Glomerular endothelial cell (primary cell): Measurements from ENCODE around the gene PACRG. TPM values are rescaled to one million over a fixed set of nuclear protein-coding genes. Genes with fewer than 3 reads are reported as not detected.

ENCODE experiments used
- DNase-seq: peaks from one replicate; pipeline ENCODE4 v3.0.0-alpha.2; 2011; ENCODE audit warnings: low read depth, low spot score; ENCODE audit errors: extremely low read depth
- total RNA-seq: library from RNA; depleted of rRNA; stranded (reverse); fragments of >200 nt; gene quantifications from 2 replicates; pipeline ENCODE4 v1.2.3, GENCODE V29; 2015

PACRG gene
- total RNA-seq, 1 donor from 2014 or later: 0.23 TPM

DNA sequence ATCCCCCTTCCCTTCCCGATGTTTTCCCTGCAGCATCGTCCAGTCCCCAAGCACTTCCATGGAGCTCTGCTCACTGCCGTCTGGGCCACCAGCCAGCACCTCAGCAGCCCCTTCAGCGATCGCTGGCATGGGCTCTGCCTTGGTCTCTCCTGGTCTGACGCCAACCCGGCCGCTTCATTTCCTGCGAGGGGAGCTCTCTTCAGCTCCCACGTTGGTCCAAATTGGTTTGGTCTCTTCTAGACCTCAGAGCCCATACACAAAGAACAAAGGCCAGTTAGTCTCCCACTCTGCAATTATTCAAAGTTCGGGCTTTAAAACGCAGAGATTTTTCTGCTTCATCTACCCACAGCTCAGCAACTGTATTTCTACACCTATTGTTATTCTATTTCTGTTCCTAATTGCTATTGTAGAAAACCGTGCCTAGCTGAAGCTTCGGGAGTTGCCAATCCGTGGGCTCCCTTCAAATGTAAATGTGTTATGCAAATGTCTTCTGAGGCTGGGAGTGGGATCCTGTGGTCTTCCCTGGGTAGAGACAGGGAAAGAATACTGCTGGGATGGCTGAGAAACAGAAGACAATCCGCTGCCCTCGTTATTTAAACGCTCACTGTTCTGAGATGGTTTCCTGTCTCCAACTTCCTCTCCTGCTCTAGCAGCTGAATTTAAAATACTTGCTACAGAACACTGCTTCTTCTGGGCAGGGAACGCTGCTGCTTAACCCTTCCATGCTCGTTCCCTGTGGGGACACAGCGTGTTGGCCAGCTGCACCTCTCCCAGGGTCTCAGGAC lies 532.5 kb downstream of the PACRG start:
- DNase-seq: no peak

DNA sequence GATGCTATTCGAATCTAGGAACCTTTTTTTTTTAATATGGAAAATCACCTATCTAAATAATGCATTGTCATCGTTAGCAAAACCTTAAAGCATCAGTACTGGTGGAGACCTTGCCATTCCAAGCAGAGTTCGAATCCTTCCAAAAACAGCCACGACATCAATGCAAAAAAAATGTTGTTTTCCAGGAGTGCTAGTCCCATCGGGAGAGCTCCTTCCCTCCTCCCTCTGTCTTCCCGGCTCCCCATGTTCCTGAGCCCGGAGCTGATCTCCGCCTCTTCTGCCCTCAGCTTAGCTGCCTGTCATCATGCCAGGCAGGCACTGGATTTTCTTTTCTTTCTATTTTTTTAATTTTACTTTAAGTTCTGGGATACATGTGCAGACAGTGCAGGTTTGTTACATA lies 533.1 kb downstream of the PACRG start:
- no peak for DNase-seq

DNA sequence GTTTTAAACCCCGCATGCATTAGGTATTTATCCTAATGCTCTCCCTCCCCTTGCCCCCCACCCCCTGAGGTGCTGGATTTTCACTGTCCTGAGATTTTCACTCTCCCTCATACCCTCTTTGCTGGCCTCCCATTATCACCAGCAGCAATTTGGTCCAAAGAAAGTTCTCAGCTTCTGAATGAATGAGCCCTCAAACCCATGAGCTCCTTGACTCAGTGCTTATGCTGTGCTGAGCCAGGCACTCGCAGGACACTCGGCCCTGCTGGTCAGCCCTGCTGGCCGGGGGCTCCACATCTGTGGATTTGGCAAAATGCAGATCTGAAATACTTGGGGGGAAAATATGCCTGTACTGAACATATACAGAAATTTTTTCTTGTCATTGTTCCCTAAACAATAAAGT lies 533.6 kb downstream of the PACRG start:
- DNase-seq: no peak

DNA sequence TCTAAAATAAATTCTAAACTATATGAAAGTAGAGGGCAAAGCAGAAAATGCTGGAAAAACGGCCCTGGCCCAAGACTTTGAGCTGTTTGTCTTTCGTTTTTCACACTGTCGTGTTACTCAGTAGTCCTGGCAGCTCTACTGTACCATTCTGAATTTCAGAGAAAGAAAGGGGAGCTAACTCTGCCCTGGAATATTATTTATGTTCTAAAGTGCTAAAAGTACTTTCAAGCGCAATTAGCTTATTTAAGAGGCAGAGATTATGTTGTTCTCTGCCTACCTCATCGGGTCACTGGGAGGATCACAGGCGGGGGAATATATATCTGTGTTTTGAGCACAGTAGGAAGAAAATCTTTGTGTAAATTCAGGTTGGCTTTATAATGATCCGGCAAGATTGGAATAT lies 534.3 kb downstream of the PACRG start:
- no peak for DNase-seq

DNA sequence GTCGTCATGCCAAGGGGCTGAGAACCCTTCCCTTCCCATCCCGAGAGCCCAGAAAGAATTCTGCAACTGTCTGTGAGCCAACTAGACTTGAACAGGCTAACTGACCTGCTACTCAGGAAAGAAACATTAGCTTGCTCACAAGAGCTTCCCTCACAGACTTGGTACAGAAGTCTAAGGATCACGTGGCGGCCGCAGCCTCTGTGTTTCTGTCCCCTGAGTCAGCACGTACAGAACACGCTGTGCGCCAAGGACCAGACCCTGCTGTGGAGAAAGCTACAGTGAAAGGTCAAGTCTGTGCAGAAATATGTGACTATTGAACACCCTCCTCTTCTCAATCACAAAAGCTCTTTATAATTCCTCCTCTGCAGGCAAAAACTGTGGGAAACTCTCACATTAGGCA lies 535.4 kb downstream of the PACRG start:
- no peak for DNase-seq

DNA sequence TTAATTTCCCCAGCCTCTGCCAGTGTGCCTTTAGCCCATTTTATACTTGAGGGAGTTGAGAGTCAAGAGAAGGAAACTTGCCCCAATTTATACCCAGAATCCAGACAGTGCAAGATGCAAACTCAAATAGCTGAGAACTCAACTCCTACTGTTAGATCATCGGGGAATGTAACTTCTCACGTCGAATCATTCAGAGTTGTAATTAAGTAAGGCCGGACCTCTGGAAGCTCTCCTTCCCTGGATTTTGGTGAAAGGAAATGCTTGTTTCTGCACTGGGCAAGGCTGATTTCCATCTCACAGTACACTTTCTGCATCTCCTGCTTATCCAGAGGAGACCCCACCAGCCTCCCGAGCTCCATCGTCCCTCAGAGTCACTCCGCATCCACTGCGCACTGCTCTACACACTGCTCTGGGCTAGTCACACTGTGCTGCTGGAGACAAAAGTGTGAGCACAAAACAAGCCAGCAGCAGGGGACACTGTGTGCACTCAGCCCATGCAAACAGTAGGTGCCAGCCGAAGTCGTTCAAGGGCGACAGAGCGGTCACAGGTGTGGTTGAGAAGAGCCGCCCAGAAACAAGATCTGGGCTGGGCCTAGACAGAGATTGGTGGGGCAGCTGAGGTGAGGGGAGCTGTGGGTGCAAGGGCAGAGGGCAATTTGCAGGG lies 536.4 kb downstream of the PACRG start:
- DNase-seq: no peak

DNA sequence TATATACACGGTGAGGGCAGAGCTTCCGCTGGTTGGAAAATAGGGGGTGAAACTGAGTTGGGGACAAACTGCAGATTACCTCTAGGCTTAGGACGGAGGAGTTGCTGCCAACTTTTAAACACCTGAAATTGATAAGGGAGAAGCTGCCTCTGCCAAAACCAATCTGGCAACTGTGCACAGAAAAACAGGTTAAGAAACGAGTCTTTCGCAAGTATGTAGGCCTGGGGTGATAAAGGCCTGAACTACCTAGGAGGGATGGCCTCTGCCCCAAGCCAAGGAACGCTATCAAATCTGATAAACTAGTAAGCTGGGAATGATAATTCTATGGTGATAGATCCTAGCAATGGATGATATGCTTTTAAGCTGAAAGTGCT lies 536.9 kb downstream of the PACRG start:
- DNase-seq: no peak

DNA sequence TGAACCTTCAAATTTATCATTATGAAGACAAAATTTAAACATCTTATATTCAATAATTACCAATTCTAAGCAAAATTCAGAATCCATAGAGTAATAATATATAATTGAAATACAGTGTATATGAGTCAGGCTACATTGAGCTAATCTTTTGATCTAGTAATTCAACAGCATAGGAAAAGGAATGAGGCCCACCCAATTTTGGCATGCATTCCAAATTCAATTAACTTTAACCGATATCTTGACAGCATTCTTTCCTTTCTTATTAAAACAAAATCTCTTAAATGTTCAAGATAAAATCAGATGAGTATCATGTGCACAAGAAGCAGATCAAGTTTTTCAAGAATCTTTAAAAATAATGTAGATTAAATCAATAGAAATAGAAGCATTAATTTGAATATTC lies 553.9 kb downstream of the PACRG start:
- DNase-seq: no peak

DNA sequence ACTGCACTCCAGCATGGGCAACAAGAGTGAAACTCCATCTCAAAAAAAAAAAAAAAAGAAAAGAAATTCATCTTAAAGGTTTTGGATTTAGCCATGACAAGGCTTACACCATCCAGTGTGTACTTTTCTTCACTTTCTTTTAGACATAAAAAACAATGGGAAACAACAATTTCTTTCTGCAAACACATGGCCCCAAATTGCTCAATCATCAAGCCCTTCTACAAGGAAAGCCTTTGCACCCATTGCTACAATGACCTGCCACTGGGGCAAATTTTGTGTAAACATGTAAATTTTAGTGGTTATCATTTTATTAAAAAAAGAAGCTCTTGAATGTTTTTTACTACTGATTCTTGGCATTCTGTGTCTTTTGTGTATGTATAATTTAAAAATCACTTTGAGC lies 554.9 kb downstream of the PACRG start:
- no peak for DNase-seq

DNA sequence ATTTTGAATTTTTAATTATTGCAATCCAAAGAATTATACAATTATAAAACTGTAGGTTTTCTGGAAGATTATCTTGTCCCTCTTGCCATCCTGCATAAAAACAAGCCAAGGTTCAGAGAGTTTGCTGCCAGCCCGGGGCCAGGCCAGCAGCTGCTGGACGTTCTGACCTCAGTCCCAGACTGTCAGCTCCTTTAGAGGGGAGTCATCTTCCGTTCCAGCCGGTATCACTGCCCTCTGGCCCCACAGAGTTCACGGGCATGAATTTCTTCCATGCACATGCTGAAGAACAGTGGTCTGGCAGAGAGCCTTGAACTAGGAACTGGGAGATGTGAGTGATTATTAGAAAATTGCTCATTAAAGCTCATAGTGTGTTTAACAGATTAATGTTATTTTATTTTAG lies 556.4 kb downstream of the PACRG start:
- no peak for DNase-seq

DNA sequence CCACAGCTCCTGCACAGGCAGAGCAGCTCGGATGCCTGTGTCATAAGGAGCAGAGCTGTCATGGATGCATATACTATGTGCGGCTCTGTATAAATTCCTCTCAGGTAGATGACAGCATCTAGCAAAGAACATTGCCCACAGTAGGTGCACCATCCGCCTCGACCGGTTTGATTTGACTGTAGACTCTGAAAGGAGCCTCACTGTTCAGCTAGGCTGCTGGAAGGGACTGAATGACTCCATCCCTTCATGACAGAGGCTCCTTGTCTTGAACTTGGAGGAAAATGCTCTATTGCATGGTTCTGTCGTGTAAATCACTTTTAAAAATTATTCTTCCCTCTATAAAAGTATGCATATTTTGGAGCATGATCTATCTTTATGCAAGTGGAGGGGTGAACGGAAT lies 557.9 kb downstream of the PACRG start:
- DNase-seq: no peak

DNA sequence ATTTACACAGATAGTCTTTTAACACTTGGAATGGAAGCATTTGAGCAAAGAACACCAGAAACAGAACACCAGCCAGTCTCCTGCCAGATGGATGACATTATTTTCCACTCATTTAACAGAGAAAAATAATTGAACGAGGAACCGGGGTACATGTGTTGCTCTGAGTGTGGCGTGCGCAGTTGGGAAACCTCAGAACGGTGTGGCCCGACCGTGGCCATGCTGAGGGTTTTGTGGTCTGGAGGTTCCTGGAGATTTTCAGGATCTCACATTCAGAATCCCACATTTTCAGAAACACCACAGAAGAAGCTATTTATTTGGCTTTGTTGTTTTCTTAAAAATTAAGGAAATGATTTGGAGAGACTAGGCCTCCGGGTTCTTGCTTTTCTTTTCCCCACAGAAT lies 559.9 kb downstream of the PACRG start:
- DNase-seq: no peak

DNA sequence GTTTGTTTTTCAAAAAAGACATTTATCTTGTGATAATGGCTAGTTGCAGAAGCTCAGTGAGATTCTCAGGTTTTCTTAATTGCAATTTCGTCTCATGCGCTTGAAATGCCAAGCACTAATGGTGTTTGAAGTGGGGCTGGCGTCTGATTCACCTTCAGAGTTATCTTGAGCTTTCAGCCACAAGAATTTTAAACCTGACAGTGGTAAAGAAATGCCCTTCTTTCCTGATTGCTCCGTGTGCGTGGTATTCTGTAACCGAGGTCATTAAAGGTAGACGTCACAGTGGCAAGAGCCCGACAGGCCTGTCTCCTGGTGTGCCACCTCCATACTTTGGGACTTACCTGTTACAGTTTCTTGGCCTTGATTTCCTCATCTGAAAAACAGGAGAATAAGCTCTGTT lies 560.3 kb downstream of the PACRG start:
- DNase-seq: no peak

DNA sequence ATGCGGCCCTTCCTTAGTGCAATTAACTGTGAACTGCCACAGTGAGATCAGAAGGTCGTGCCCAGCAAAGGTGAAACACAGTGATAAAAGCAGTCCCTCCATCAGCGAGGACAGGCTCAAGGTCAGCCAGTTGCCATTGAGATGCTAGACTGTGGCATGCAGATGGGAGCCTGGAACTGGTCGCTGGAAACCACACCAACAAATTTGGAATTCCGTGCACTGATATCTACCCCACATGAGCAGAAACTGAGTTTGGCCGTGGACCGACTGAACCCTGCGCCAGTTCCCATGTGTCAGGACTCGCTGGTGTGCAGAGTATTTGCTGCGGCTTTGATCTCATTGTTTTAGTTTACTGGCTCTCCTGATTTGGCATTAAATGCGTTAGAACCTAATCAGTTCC lies 561.1 kb downstream of the PACRG start:
- DNase-seq: no peak

DNA sequence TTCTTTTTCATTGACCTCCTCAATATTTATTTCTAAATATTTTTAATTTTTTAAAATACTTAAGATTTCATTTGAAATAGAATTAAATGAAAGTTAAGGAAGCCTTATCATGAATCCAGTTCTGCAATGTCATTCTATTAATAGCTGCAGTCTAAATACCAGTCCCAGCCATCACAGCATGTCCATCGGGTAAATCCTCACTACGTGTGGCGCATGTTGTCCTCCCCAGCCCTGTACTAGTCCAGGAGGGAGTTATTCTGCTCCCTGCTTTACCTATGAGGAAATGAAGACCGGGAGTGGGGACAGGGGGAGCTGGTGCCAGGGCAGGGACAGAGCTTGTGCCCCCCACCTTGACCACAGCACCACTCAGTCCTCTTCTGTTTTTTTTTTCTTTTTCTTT lies 561.7 kb downstream of the PACRG start:
- DNase-seq: no peak

DNA sequence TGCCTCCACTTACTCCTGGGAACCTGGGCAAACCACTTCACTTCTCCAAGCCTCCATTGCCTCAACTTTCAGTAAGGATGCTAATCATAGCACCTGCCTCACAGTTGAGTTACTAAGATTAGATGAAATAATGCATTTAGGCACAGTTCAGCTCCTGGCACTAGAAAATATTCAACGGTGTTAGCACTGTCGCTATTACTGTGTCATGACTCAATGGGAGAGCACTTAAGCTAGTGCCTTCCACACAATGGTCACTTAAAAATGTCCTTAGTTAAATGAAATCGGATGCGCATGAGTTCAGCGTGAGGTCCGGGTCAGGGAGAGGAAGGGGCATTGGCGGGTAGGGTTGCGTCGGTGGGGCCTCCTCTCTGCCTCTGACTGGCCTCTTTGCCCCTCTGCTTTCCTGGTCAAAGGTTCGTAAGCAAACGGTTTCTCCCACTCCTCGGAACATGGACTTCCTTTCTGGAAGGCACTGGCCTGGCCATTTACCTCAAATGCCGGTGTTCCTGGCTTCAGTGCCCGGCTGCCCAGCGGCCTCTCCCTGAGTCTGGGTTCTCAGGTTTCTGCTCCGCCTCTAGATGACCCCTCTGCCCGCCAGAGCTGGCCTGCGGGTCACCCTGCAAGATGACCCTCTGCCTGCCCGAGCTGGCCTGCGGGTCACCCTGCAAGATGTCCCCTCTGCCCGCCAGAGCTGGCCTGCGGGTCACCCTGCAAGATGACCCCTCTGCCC lies 562.9 kb downstream of the PACRG start:
- no peak for DNase-seq

DNA sequence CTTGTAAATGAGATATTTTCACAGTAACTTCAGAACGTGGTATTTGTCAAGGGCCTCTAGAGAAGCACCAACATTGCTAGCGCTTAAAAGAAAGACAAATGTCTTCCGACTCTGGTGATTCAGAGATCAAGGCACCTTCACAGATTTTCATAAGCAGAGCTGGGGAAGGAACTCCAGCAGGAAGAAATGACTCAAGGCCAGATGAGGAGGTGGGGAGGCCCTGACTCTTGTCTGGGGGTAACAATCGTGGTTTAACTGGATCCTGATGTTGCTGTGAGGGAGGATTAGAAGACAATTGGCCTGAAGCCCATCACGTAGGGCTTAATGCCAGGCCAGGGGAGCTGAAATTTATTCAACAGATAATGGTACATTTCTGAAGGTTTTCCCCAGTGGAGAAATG lies 563.8 kb downstream of the PACRG start:
- no peak for DNase-seq

DNA sequence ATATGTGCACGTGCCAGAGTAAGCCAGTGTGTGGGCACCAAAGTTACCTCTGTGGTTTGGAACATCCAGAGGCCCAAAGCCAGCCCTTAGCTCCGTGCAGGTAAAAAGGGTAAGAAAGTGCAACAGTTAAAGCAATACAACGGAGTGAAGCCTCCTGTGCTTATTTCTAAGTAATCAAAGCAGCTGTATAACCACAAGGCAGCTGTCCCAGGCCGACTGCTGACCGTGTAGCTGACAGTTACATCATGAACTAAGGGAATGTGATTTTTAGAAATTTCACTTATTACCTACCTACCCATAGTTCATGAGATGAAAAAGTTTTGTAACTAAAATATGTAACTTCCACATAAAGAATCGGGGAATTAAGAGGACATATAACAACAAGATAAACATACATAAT lies 565.5 kb downstream of the PACRG start:
- no peak for DNase-seq

DNA sequence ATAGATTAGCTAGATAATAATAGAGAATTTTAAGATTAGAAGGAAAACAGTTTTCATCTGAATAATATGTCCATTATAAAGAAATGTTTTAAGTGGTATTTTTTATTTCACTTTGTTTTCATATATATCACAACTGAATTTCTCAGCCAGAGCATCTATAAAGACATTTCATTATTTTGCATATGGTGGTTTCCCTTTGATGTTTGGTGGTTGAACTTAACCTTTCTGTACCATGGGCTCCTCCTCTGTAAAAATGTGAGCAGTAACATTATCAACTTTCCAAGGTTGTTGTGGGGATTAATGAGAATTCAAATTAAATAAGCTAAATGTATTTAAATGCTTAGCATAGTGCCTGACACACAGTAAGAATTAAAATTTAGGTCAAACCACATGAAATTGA lies 567.0 kb downstream of the PACRG start:
- no peak for DNase-seq

DNA sequence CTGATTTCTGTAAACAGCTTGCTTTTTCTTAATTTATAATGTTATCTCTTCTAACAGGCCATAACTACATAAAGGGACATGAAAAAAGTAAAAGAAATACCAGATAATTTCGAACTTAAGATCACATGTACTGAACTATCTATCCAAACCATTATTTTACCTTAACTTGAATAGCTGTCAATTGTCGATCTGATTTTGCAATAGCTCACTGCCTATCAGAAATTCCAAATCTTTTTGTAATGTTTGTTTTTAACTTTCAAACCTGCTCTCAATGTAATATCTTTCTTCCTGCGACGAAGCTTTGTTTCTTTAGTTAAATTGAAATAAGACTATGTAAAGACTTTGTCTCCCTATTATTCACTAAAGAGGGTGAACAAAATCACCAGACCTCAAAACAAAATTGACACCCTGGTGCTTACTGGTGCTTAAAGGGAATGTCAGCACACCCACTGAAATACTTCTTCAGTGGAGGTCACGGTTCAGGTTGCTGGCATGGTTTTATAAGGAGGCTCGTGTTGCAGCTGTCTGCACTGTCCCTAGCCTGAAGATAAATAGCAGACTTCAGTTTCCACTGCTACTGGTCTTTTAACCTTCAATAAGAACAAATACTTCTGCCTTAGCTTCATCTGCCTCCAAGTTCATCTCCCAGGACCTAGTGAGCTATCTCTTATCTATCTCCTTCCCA lies 569.2 kb downstream of the PACRG start:
- DNase-seq: no peak

DNA sequence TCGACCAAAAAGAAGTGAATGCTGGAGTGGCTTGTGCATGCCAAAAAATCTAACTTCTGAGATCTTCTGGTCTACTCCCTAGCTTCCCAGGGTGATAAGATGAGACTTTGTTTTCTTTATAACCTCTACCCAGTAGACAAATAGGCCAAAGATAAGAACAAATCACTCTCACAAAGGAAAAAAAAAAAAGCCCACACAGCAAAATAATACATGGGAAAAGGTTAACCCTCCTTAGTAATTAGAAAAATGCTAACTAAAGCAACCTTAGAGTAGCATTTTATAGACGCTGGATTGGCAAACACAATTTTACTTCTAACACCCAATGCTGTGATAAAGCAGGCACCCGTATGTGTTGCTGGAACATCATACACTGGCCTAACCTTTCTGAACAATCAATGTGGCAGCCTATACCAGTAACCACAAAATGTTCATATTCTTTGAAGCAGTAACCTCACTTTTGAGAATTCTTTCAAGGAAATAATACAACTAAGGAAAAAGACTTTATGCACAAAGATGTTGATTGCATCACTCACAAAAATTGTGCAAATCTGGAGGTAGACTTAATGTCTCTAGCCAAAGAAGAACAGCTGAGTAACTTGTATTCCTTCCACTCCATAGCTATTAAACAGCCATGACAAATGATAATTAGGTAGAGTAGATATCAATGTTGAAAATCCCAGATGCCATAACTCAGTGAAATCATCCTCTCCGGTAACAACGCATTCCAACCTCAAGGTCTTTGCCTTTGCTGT lies 570.5 kb downstream of the PACRG start:
- no peak for DNase-seq
